Activated CD4-positive, alpha-beta T cell treated with anti-CD3 and anti-CD28 coated beads, Interleukin-2, amount 10 ng/mL, durations not matched to agents 7 days and 5 days (primary cell): Measurements from ENCODE around the gene CCDC28A. TPM values are rescaled to one million over a fixed set of nuclear protein-coding genes. Genes with fewer than 3 reads are reported as not detected.
"Not testable (repeated sequence)": the region's sequence is repeated elsewhere in the genome, so short reads cannot be mapped to it uniquely, and the experiment has no call there.

ENCODE experiments used
- CTCF ChIA-PET: fragments of 350-600 bp; sonication (Branson Sonifier 250); formaldehyde crosslinking; loops from one replicate; lab custom pipeline; 2021; ENCODE audit warnings: antibody characterized with exemption; lab: Charles Lee
- POLR2A ChIA-PET: fragments of 350-600 bp; sonication (Branson Sonifier 250); formaldehyde crosslinking; loops from one replicate; lab custom pipeline; 2021; ENCODE audit warnings: antibody characterized with exemption; lab: Charles Lee
- DNase-seq: peaks from one replicate; pipeline ENCODE4 v3.0.0-alpha.2; 2020
- H3K27ac Mint-ChIP-seq: one replicate; pipeline ENCODE4 v1.8.0; 2021; ENCODE audit warnings: mild to moderate bottlenecking, moderate library complexity, mixed read lengths
- H3K27me3 Mint-ChIP-seq: one replicate; pipeline ENCODE4 v1.8.0; 2021; ENCODE audit warnings: mixed read lengths
- H3K36me3 Mint-ChIP-seq: one replicate; pipeline ENCODE4 v1.8.0; 2021; ENCODE audit warnings: low read depth, mixed read lengths
- H3K4me1 Mint-ChIP-seq: one replicate; pipeline ENCODE4 v1.8.0; 2021; ENCODE audit warnings: mixed read lengths
- H3K4me3 Mint-ChIP-seq: one replicate; pipeline ENCODE4 v1.8.0; 2021; ENCODE audit warnings: mild to moderate bottlenecking, moderate library complexity, mixed read lengths
- H3K9me3 Mint-ChIP-seq: one replicate; pipeline ENCODE4 v1.8.0; 2021; ENCODE audit warnings: mixed read lengths
- total RNA-seq, 2 experiments: library from RNA; stranded (reverse); gene quantifications; one replicate each; pipeline ENCODE4 v1.2.3, GENCODE V29; 2021

The CCDC28A gene
- 10 to 100 TPM; 22.5 to 27.3 TPM for total RNA-seq

DNA sequence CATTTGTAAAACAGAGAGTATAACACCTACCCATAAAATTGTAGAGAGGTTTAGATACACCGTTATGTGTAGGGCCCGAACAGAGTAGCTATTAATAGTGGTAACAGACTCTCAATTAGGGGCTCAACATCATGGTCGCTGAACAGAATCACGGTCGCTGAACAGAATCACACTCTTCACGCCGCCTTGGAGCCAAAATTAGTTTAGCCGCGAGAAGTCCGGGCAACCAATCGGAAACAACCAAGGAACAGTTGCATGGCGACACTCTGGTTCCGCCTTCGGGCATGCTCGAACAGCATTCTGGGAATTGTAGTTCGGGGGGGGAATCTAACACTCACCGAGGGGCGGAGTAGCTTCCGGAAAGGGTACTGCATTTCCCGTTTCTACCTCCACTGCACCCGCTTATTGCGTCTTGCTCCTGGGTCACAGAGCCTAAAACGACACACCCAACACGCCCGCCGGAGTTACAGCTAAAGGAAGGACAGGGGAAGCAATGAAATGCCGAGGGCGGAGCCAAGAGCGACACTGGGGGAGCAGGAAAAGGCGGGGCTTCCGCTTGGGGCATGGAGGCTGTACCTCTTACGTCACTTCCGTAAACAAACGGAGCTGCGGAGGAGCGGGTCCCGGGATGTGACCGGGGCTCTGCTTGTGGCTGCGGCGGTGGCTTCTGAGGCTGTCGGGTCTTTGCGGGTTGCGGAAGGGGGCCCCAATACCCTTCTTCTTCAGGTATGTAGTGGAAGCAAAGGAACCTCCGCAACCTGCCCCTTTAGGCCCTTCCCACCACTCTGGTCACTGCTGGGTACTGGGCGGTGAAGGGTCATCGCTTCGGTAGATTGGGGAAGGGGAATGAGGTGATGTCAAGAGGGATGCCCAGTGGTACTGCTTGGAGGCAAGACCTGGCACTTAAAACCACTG lies at the start of gene CCDC28A:
CCDC28A (plus strand) TSS at position 593 of the 915 bp plus-strand sequence. CDS start 2,352 bp downstream, outside the sequence.
- Mint-ChIP-seq H3K4me1 (peaks cover 30% of the 10 kb centered on the region), H3K4me3 (peak within 1 kb of the TSS; percentile 99), H3K36me3 (no peaks in the 10 kb centered on the region), H3K27me3 (no peaks in the 10 kb centered on the region), H3K9me3 (no peaks in the 10 kb centered on the region), H3K27ac (peak within 1 kb of the TSS; percentile 100)
- CTCF ChIA-PET = interaction anchor here (0.7 to 2.3 kb wide), 7 partner anchors 9 to 1816 kb away, joined by 3 to 6 read pairs (median 3); no protein-coding TSS in a partner anchor
- POLR2A ChIA-PET = interaction anchor here (0.6 kb wide), 1 partner anchor 156 kb away, joined by 3 read pairs; no protein-coding TSS in a partner anchor
- DNase-seq = peak; percentile 95

- H3K27me3 Mint-ChIP-seq = peaks cover 2% of the 10 kb centered on the region
- H3K9me3 Mint-ChIP-seq = no peaks in the 10 kb centered on the region
- no peaks in the 10 kb centered on the region for H3K36me3 Mint-ChIP-seq
- DNase-seq = no peak
- H3K27ac Mint-ChIP-seq = no peak overlapping the region
- H3K4me1 Mint-ChIP-seq = peaks cover 2% of the 10 kb centered on the region
- CTCF ChIA-PET = no interaction called here
- POLR2A ChIA-PET = no interaction called here
- H3K4me3 Mint-ChIP-seq = no peak overlapping the region
These were observed 49.6 kb upstream of the CCDC28A start for GRCh38 chr6:138724015-138724414.

DNA sequence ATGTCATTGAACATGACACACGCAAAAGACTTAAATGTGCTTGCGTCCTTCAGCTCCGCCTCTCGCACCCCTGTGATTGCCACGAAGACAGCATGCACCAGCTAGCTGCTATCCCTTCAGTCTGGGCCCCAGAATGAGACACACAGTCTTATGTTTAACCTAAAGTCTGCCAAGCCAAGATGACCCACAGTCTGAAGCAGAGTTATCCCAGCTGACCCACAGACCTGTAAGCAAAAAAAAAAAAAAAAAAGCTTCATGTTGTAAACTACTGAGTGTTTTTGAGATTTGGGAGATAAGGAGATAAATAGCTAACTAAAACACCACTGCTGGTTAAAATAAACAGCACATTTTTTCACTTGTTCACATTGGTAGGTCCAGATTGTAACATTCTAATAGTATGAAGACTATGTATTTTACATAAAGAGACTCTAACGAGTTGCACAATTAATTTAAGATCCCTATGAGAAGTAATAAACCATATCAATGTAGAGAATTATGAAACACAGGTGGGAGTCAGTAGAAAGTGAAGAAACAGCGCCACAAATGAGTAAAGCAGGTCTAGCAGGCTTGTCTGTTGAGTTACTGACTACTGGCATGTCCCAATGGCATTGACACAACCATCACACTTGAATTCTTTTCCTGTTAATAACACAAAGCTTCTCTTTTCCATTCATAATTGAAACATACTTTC lies 47.4 kb upstream of the CCDC28A start:
- Mint-ChIP-seq H3K4me1 (peaks cover 2% of the 10 kb centered on the region), H3K36me3 (no peaks in the 10 kb centered on the region), H3K4me3 (no peak overlapping the region), H3K27ac (no peak overlapping the region), H3K27me3 (peaks cover 2% of the 10 kb centered on the region), H3K9me3 (no peaks in the 10 kb centered on the region)
- ChIA-PET CTCF (interaction anchor here (0.5 to 0.9 kb wide), 2 partner anchors 166 to 1867 kb away, joined by 3 read pairs; no protein-coding TSS in a partner anchor), POLR2A (no interaction called here)
- no peak for DNase-seq

DNA sequence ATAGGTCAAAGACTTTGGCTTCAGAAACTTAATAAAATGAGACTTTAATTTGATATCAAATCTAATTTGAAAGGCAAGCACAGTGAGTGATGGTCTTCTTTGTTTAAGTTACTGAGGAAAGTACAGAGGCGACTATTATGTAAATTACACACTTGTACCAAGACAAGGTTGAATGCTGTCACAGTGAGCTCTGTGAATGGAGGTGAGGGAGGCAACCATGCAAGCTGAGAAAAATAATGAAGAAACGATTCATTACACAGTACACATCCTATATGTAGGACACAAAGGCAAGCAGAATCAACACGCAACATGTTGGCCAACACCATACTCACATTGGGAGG lies 46.8 kb upstream of the CCDC28A start:
- H3K9me3 Mint-ChIP-seq = no peaks in the 10 kb centered on the region
- peaks cover 2% of the 10 kb centered on the region for H3K27me3 Mint-ChIP-seq
- H3K36me3 Mint-ChIP-seq = no peaks in the 10 kb centered on the region
- POLR2A ChIA-PET = no interaction called here
- H3K4me1 Mint-ChIP-seq = peaks cover 2% of the 10 kb centered on the region
- no peak overlapping the region for H3K4me3 Mint-ChIP-seq
- CTCF ChIA-PET = interaction anchor here (0.5 kb wide), 1 partner anchor 1868 kb away, joined by 3 read pairs; no protein-coding TSS in a partner anchor
- no peak for DNase-seq
- H3K27ac Mint-ChIP-seq = no peak overlapping the region

DNA sequence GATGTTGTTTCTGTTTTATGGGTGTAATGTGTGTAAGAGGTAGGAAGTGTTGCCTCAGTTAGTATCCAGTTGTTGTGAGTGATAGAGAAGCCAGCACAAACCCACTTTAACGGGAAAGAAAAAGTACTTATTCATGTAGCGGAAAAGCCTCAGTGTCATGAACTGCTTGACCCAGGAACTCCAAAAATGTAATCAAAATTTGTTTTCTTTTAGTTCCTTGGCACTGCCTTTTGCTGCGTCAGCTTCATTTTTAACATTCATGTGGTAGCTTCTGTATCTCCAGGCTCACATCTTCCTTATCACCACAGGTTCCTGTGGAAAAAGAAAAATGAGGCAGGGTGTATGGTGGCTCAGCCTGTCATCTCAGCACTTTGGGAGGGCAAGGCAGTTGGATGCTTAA lies 46.4 kb upstream of the CCDC28A start:
- peaks cover 2% of the 10 kb centered on the region for H3K27me3 Mint-ChIP-seq
- H3K9me3 Mint-ChIP-seq = peaks cover 1% of the 10 kb centered on the region
- H3K4me3 Mint-ChIP-seq = no peak overlapping the region
- POLR2A ChIA-PET = no interaction called here
- peaks cover 2% of the 10 kb centered on the region for H3K4me1 Mint-ChIP-seq
- H3K36me3 Mint-ChIP-seq = no peaks in the 10 kb centered on the region
- CTCF ChIA-PET = no interaction called here
- no peak overlapping the region for H3K27ac Mint-ChIP-seq
- no peak for DNase-seq

- H3K27ac Mint-ChIP-seq = no peak overlapping the region
- CTCF ChIA-PET = interaction anchor here (1.2 kb wide), 1 partner anchor 14 kb away, joined by 3 read pairs; no protein-coding TSS in a partner anchor
- H3K4me3 Mint-ChIP-seq = no peak overlapping the region
- H3K9me3 Mint-ChIP-seq = peaks cover 1% of the 10 kb centered on the region
- no peak for DNase-seq
- H3K27me3 Mint-ChIP-seq = peaks cover 2% of the 10 kb centered on the region
- H3K36me3 Mint-ChIP-seq = no peaks in the 10 kb centered on the region
- POLR2A ChIA-PET = no interaction called here
- H3K4me1 Mint-ChIP-seq = peaks cover 2% of the 10 kb centered on the region
These were observed 44.9 kb upstream of the CCDC28A start for GRCh38 chr6:138728662-138729061.

DNA sequence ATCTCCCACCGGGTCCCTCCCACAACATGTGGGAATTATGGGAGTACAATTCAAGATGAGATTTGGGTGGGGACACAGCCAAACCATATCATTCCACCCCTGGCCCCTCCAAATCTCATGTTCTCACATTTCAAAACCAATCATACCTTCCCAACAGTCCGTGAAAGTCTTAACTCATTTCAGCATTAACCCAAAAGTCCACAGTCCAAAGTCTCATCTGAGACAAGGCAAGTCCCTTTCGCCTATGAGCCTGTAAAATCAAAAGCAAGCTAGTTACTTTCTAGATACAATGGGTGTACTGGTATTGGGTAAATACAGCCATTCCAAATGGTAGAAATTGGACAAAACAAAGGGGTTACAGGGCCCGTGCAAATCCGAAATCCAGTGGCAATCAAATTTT lies 43.5 kb upstream of the CCDC28A start:
- H3K27me3 Mint-ChIP-seq, H3K9me3 Mint-ChIP-seq, H3K27ac Mint-ChIP-seq, H3K4me1 Mint-ChIP-seq, DNase-seq, CTCF ChIA-PET, H3K36me3 Mint-ChIP-seq, H3K4me3 Mint-ChIP-seq, POLR2A ChIA-PET: not testable (repeated sequence)

- Mint-ChIP-seq H3K27me3 (no peaks in the 10 kb centered on the region), H3K27ac (no peak overlapping the region), H3K9me3 (peaks cover 7% of the 10 kb centered on the region), H3K4me3 (no peak overlapping the region), H3K36me3 (no peaks in the 10 kb centered on the region), H3K4me1 (no peaks in the 10 kb centered on the region)
- no peak for DNase-seq
- ChIA-PET CTCF (no interaction called here), POLR2A (no interaction called here)
These were observed 39.0 kb upstream of the CCDC28A start for GRCh38 chr6:138734585-138734984.

DNA sequence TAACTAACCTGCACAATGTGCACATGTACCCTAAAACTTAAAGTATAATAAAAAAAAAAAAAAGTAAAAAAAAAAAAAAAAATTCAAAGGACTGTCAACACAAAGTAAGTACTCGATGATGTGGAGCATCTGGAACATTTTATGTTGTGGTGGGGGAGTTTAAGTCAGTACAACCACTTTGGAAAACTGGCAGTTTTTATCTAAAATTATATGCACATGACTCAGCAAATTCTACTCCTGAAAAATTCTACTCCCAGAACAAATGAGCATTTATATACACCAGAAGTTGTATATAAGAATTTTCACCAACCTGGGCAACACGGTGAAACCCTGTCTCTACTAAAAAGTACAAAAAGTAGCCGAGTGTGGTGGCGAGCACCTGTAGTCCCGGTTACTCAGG lies 36.9 kb upstream of the CCDC28A start:
- Mint-ChIP-seq H3K36me3 (no peaks in the 10 kb centered on the region), H3K27ac (no peak overlapping the region), H3K27me3 (no peaks in the 10 kb centered on the region), H3K4me3 (no peak overlapping the region), H3K9me3 (peaks cover 14% of the 10 kb centered on the region), H3K4me1 (no peaks in the 10 kb centered on the region)
- POLR2A ChIA-PET = no interaction called here
- DNase-seq = no peak
- CTCF ChIA-PET = no interaction called here

- ChIA-PET POLR2A (interaction anchor here (0.6 kb wide), 1 partner anchor 310 kb away, joined by 3 read pairs; no protein-coding TSS in a partner anchor), CTCF (interaction anchor here (1.2 kb wide), 1 partner anchor 60 kb away, joined by 4 read pairs; no protein-coding TSS in a partner anchor)
- Mint-ChIP-seq H3K9me3 (no peaks in the 10 kb centered on the region), H3K36me3 (no peaks in the 10 kb centered on the region), H3K4me3 (no peak overlapping the region), H3K4me1 (no peaks in the 10 kb centered on the region), H3K27ac (no peak overlapping the region), H3K27me3 (no peaks in the 10 kb centered on the region)
- no peak for DNase-seq
These were observed 21.6 kb upstream of the CCDC28A start for GRCh38 chr6:138752017-138752416.

GRCh38 chr6:138757136-138757535 lies 16.4 kb upstream of the CCDC28A start:
- Mint-ChIP-seq H3K27ac (no peak overlapping the region), H3K36me3 (no peaks in the 10 kb centered on the region), H3K9me3 (no peaks in the 10 kb centered on the region), H3K4me3 (no peak overlapping the region), H3K4me1 (no peaks in the 10 kb centered on the region), H3K27me3 (no peaks in the 10 kb centered on the region)
- ChIA-PET POLR2A (no interaction called here), CTCF (no interaction called here)
- no peak for DNase-seq

DNA sequence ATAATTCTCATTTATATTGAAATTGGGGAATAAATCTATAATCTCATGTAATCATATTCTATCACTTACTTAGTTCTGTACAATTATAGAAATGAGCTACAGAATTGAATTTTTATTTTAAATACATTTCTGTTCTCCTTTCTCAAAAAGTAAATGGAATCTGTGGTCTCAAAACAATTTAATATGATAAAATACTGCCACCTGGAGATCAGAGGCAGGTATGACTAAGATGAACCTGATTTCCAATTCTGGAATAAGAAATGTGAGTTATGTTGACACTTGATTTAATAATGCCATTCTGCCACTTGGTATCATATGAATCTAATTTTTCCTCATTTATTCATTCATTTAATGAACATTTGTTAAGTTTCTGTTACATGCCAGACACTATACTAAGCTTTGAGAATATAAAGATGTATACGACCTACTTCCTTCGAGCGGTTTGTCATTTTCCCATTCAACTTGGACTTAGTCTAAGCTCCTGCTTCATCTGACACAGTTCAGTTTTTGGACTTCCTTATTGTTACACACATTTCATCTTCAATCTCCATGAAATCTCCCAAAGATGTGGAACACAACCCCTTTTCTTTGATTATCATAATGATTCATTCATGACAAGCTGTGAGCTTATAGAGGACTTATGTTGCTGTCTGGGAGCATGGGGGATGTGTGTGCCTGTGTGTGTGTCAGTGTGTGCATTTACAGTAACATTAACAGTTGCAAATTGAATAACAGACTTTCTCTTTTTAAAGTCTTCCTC lies 7.5 kb upstream of the CCDC28A start:
- Mint-ChIP-seq H3K4me3 (no peak overlapping the region), H3K27ac (no peak overlapping the region), H3K36me3 (no peaks in the 10 kb centered on the region), H3K9me3 (no peaks in the 10 kb centered on the region), H3K4me1 (peaks cover 4% of the 10 kb centered on the region), H3K27me3 (no peaks in the 10 kb centered on the region)
- POLR2A ChIA-PET = no interaction called here
- CTCF ChIA-PET = interaction anchor here (0.7 to 1.9 kb wide), 3 partner anchors 167 to 177 kb away, joined by 3 to 6 read pairs (median 3); no protein-coding TSS in a partner anchor
- DNase-seq = no peak
